A204.1 (cell line): ENCODE results near the gene ABCC5.
"Not testable (repeated sequence)": the region's sequence is repeated elsewhere in the genome, so short reads cannot be mapped to it uniquely, and the experiment has no call there.

Source experiments
- FAIRE-seq: peaks from 2 replicates; lab custom pipeline; 2012; peaks lifted over from hg19 to GRCh38; lab: Jason Lieb, UNC

Gene ABCC5

DNA sequence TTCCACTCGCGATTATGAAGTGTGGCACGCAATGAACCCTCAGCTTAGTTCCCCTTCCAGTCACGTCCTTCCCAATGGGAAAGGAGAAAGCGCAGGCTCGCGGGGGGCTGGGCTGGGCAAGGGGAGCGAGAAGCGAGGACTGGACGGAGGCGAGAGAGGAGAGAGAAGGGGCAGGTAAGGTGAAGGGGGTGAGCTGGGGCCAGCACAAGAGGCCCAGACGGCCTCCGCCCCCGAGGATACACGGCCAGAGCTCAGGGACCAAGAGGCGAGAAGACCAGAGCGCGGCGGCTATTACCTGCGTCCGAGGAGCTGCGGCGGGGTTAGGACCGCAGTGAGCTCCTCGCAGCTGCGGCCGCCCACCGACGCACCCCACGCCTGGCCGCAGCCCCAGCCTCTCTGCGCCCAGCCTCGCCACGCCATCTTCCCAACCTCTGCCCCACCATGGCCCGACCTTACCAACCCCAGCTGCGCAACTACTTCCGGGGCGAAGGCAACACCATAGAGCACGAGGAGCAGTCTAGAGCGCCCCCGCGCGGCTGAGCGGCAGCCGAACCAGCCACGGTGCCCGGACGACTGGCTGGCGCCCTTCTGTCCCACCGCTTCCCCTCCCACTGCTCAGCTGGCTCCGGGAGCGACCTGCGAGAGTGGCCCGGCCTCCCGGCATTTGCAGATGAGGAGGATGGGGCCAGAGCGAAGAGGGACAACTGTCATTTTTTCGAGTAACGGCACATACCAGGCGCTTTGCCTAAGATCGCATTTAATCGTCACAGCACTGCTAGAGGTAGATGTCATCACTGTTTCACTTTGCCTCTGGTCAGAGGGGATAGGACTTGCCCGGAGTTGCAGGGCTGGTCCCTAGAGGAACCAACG lies 133.0 kb downstream of the ABCC5 start, which contains the start of gene PARL:
TSS of gene PARL (minus strand) at position 454 of the 870 bp plus-strand sequence. CDS start at position 420, 34 bp downstream.
- no peak for FAIRE-seq

DNA sequence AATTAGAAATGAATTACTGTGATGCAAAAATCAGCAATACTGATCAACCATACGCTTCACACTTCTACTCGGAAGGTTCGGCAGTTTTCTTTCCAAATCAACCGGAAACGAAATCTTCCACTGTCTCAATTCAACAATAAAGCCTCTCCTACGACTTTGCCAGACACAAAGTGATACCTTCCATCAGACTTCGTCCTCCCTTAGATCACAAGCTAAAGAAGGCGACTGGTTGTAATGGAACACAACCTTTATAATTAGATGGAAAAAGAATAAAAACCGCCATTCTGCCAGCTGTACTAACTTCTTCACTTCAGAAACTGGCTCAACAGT lies 133.6 kb downstream of the ABCC5 start:
- no peak for FAIRE-seq

DNA sequence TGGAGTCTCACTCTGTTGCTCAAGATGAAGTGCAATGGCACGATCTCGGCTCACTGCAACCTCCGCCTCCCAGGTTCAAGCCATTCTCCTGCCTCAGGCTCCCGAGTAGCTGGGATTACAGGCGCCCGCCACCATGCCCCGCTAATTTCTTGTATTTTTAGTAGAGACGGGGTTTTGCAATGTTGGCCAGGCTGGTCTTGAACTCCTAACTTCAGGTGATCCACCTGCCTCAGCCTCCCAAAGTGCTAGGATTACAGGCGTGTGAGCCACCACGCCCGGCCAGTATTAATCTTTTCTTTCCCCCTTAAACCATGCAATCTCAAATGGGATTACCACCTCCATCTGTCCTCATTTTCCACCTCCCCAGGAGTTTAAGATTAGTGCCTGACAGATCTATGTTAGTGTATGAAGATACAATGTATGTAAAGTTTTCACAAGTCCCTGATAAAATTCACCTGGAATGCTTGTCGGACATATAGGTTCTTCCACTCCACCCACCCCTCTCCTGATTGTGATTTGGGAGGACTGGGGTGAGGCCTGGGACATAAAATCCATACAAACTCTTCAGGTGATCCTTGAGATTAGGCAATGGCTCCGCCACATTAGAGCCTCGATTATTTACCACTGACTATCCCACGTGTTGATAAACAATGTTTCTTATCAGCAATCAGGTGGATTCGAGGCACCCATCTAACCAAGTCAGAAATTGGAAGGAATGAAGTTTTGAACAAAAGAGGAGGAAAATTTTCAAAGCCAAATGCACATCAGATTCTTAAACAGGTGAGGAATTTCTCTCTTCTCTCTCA lies 134.2 kb downstream of the ABCC5 start:
- FAIRE-seq, result no peak

DNA sequence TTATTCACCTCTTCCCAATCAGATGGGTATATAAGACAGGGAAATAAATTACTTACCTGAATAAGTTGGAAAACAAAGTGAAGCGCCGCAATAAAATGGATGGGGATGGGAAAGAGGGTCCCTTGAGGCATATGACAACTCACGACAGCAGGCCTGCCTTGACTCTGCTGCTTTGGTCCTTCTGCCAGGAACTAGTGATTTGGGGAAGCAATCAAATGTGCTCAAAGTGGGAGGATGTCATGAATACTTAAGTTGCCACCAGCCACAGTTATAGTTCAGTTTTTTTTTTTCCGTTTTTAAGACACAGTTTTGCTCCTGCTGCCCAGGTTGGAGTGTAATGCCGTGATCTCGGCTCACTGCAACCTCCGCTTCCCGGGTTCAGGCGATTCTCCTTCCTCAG lies 137.6 kb downstream of the ABCC5 start:
- FAIRE-seq, result no peak

DNA sequence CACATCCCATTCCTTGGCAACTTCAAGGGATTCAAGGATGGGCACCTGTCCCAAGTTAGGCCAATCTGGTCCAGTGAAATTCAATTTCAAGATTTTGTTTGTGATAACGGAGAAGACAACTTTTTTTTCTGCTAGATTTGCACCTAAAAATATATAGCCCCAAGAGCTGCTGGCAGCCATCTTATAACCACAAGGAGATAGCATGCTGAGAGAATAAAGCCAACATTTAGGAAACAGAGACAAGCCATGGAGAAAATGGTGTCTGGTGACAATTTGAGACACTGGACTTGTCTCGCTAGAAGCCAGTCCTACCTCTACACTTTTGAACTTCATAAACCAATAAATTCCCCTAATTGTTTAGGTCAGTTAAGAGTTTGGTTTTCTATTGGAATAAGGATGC lies 138.4 kb downstream of the ABCC5 start:
- FAIRE-seq, result no peak

DNA sequence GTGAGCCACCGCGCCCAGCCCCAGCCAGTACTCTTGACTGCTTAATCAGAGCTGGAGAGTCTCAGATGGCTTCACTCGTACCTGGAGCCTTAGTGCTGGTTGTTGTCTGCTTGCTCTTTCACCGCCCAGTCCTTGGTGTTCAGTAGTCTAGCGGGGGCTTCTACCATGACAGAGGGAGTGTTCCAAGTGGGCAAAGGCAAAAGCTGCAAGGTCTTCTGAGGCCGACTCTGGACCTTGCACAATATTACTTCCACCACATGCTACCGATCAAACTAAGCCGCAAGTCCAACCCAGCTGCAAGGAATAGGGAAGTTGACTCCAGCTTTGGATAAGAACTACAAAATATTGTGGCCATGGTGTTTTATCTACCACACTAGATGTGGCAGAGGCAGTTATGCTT lies 139.6 kb downstream of the ABCC5 start:
- no peak for FAIRE-seq

DNA sequence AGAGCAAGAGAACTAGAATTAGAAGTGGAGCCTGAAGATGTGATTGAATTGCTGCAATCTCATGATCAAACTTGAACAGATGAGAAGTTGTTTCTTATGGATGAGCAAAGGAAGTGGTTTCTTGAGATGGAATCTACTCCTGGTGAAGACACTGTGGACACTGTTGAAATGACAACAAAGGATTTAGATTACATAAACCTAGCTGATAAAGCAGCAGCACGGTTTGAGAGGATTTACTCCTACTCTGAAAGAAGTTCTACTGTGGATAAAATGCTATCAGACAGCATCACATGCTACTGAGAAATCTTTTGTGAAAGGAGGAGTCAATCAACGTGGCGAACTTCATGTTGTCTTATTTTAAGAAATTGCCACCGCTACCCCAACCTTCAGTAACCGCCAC lies 140.5 kb downstream of the ABCC5 start:
- FAIRE-seq, result not testable (repeated sequence)

DNA sequence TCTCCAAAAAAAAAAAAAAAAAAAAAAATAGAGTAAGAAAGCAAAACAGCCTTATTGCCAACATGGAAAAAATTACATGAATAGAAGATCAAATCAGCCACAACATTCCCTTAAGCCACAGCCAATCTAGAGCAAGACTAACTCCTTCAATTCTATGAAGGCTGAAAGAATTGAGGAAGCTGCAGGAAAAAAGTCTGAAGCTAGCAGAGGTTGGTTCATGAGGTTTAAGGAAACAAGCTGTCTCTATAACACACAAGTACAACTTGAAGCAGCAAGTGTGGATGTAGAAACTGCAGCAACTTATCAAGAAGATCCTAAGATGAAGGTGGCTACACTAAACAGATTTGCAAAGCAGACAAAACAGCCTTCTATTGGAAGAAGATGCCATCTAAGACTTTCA lies 142.3 kb downstream of the ABCC5 start:
- no peak for FAIRE-seq

DNA sequence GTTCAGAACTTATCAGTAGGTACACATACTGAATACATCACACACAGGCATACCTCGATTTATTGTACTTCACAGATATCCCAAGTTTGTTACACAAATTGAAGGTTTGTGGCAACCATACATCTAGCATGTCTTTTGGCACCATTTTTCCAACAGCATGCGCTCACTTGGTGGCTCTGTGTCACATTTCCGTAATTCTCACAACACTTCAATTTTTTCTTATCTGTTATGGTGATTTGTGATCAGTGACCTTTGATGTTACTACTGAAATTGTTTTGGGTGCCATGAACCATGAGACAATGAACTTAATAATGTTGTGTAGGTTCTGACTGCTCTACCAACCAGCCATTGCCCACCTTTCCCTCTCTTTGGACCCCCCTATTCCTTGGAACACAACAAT lies 143.8 kb downstream of the ABCC5 start:
- no peak for FAIRE-seq

DNA sequence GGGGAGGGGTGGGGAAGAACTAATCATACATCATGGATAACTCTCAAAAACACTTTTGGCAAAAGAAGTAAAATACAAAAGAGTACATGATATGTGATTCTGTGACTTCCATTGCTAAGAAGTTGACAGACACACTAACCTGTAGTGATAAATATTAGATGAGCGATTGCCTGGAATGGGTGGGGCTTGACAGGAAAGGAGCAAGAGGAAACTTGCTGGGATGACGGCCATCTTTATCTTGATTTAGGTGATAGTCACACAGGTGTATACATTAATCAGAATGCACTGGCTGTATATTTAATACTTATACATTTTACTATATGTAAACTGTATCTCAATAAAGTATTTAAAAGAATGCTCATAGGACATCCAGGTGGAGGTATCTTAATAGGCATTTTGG lies 146.1 kb downstream of the ABCC5 start:
- FAIRE-seq, result no peak

DNA sequence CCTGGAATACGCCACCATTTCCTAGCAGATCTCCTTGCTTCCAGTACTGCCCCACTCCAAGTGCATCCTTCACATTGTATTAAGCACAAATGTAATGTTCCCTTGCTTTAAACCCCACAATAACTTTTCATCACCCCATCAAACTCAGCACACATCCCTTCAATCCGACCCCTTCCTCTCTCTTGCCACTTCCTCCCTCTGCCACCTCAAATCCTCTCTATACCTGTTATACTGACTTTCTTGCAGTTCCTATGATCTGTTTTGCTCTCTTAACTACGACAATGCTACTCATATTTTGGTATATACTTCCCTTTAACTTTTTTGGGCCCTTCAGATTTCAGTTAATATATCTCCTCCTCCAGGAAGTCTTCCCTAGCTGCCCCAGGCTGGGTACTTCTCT lies 147.1 kb downstream of the ABCC5 start:
- FAIRE-seq, result no peak
